GM13977 (cell line): ENCODE measurements around the gene PIP4K2A.
A peak's percentile ranks its signal among the peaks of the same experiment; 100 is the strongest.

Experiments
- DNase-seq: peaks from one replicate; pipeline ENCODE4 v3.0.0; 2012; ENCODE audit warnings: low spot score
- in situ Hi-C: fragments of 300-500 bp; cut with MboI; formaldehyde crosslinking; loops from one replicate; pipeline ENCODE4 v1.12.0; 2022; ENCODE audit warnings: low sequenced_read_pairs, low pct_unique_long_range_greater_than_20kb, mixed read lengths, inconsistent platforms; ENCODE audit not compliant: unreplicated experiment
- TF ChIP-seq, protein P1 (sequence below): IDR thresholded peaks from 2 replicates; pipeline ENCODE4 v1.5.1; 2012; ENCODE audit warnings: mild to moderate bottlenecking, control low read depth; ENCODE audit not compliant: insufficient read depth; ENCODE audit errors: extremely low read depth, missing control alignments

The PIP4K2A gene

DNA sequence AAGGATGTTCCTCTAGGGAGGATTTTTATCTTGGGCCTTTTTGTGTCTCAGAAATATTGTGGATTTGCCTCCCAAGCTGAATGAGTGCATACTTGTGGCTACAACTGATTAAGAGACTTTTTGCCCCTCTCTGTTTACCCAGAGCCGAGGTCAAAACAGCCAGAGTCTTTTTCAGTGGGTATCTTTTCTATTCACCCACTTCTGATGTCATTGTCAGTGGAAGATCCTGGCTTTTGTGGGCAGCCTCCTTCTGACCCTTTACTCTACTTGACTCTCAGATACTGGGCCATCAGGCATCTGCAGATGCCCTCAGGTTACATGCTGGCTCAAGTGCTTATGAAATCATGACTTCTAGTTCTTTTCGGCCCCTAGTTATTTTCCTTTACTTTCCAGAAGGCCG is 19.6 kb upstream of the PIP4K2A start:
- in situ Hi-C loops = no loop called here
- TF ChIP-seq, protein P1, sequence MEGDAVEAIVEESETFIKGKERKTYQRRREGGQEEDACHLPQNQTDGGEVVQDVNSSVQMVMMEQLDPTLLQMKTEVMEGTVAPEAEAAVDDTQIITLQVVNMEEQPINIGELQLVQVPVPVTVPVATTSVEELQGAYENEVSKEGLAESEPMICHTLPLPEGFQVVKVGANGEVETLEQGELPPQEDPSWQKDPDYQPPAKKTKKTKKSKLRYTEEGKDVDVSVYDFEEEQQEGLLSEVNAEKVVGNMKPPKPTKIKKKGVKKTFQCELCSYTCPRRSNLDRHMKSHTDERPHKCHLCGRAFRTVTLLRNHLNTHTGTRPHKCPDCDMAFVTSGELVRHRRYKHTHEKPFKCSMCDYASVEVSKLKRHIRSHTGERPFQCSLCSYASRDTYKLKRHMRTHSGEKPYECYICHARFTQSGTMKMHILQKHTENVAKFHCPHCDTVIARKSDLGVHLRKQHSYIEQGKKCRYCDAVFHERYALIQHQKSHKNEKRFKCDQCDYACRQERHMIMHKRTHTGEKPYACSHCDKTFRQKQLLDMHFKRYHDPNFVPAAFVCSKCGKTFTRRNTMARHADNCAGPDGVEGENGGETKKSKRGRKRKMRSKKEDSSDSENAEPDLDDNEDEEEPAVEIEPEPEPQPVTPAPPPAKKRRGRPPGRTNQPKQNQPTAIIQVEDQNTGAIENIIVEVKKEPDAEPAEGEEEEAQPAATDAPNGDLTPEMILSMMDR = no peak
- DNase-seq = no peak

DNA sequence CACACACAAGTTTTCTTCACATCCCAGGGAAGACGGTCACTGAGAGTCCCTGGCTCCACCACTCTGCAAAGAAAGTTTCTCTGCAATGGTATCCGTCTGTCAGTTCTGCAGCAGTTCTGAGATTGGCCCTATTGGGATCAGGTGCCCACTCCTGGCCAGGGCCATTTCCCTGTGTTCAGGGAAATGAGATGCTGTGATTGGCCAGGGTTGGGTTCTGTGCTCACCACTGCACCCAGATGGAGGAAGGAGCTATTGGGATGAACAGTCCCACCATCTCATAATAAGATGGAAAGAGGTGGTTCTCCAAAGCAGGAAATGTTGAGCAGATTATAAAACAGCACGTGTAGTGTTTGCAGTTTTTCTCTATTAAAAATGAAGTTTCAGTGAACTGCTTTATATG is 13.3 kb upstream of the PIP4K2A start:
- in situ Hi-C loops = no loop called here
- DNase-seq = no peak
- TF ChIP-seq, protein P1 = no peak

DNA sequence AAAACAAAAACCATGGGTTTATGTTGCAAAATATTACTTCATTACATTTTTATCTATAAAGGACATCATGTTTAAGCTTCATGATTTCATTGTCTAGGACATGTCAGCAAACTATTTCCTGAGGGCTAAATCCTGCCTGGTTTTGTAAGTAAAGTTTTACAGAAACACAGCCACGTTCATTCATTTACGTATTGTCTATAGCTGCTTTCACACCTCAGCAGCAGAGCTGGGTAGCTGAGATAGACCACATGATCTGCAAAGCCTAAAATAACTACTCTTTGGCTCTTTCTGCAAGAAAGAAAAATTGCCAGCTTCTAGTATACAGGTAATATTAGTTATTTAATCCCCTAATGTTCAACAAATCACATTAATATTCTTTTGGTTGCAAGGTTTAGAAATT is 12.7 kb upstream of the PIP4K2A start:
- in situ Hi-C loops = no loop called here
- no peak for DNase-seq
- TF ChIP-seq, protein P1 = no peak

DNA sequence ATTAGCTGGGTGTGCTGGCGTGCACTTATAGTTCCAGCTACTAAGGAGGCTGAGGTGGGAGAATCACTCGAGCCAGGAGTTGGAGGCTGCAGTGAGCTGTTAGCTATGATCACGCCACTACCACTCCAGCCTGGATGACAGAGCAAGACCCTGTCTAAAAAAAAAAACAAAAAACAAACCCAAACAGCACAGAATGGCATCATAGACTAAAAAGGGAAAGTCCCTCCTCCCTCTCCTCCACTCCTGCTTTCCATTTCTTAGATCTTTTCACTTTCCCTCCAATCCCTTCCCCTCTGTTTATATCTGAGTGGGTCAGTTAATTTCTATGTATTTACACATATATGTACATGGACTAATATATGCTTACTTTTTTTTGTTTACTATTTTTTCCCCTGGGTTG is 10.4 kb upstream of the PIP4K2A start:
- TF ChIP-seq, protein P1 = no peak
- in situ Hi-C loops = no loop called here

DNA sequence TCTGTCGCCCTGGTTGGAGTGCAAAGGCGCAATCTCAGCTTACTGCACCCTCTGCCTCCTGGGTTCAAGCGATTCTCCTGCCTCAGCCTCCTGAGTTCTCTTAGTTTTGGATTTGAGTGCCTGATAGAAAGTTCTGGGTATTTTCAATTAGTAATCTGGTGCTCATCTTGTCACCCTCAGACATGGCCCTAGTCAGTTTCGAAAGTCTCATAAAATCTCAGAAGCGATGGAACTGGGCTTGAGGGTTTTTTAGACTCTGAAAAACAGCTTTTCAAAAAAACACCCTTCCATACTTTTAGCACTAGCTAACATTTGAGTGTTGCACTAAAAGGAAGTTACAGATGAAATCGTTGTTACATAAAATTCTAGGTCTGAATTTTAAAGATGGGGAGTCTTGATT is 9.4 kb upstream of the PIP4K2A start:
- TF ChIP-seq, protein P1 = no peak
- in situ Hi-C loops = no loop called here

More for the DNA sequence above, 10.4 kb upstream of the PIP4K2A start:
- DNase-seq = no peak

DNA sequence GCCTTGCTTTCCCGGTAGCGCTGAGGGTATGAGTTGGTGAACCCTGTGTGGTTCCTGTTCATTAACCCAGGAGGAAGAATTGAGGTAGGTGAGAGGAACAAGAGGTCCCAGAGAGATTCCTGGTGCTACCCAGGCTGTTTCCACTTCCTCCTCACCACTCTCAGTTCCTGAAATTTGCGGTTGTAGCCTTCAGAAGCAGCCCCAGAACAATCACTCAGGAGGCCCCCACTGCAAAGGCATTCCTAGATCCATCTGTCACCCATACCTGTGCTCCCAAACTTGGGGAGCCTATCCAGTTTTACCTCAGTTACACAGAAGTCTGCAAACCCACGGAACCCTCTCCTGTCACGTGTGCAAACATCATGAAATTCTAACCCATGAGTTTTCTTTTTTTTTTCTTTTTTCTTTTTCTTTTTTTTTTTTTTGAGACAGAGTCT is 9.0 kb upstream of the PIP4K2A start:
- DNase-seq = peak; percentile 38
- TF ChIP-seq, protein P1 = no peak
- in situ Hi-C loops = no loop called here

More for the DNA sequence above, 9.4 kb upstream of the PIP4K2A start:
- DNase-seq = peak; percentile 54

DNA sequence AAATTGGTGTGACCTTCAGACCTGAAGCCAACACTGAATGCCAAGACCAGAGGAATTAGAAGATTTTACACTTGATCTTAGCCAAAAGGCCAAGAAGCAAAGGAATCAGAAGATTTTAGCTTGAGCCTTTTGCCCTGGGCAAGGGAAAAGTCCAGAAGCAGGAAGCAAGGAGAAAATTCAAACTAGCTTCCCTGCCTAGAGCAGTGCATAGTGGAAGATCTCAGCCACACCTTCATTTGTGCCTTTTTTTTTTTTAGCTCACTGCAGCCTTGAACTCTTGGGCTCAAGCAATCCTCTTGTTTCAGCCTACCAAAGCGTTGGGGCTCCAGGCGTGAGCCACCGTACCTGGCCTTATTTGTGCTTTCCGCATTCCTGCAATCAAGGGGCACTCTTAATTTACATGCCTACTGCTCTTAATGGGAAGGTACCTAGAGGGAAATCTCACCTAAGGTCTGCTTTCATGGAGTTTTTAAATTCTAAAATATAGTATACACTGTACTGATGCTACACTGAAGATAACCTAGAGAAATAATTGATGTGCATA is 8.3 kb upstream of the PIP4K2A start:
- no peak for DNase-seq
- TF ChIP-seq, protein P1 = no peak
- in situ Hi-C loops = no loop called here
